NCI-H345 treated with DMSO at 0.1 percent for 48 hours (cell line): ENCODE data around the gene RIOK3.
A peak's percentile ranks its signal among the peaks of the same experiment; 100 is the strongest.
"Not testable (repeated sequence)": the region's sequence is repeated elsewhere in the genome, so short reads cannot be mapped to it uniquely, and the experiment has no call there.

Experiments used
- DNase-seq: peaks from one replicate; lab custom pipeline; 2025; ENCODE audit not compliant: unreplicated experiment; lab: John Stamatoyannopoulos, UW

RIOK3 gene

GRCh38 chr18:23495723-23496440, 42.8 kb downstream of the RIOK3 start:
- DNase-seq: no peak

GRCh38 chr18:23498117-23498516, 45.0 kb downstream of the RIOK3 start:
- no peak for DNase-seq

GRCh38 chr18:23498877-23499276, 45.8 kb downstream of the RIOK3 start:
- DNase-seq: peak; percentile 9

- DNase-seq: no peak
Measured at GRCh38 chr18:23499291-23499781, 46.2 kb downstream of the RIOK3 start.

- no peak for DNase-seq
Measured at GRCh38 chr18:23501626-23502025, 48.5 kb downstream of the RIOK3 start.

- no peak for DNase-seq
Measured at GRCh38 chr18:23502516-23503037, 49.5 kb downstream of the RIOK3 start.

- peak; percentile 83 for DNase-seq
Measured at GRCh38 chr18:23503038-23503962, 50.2 kb downstream of the RIOK3 start, which contains the start of gene RMC1. TSS of gene RMC1 (plus strand) at chr18:23503511. CDS start at chr18:23503619, 108 bp downstream.

GRCh38 chr18:23503963-23504344, 50.9 kb downstream of the RIOK3 start:
- no peak for DNase-seq

GRCh38 chr18:23504720-23505119, 51.6 kb downstream of the RIOK3 start:
- DNase-seq: no peak

GRCh38 chr18:23506393-23506792, 53.3 kb downstream of the RIOK3 start:
- no peak for DNase-seq

- DNase-seq: not testable (repeated sequence)
Measured at GRCh38 chr18:23510923-23511322, 57.8 kb downstream of the RIOK3 start.

GRCh38 chr18:23512216-23512615, 59.1 kb downstream of the RIOK3 start:
- DNase-seq: not testable (repeated sequence)

GRCh38 chr18:23512641-23513040, 59.6 kb downstream of the RIOK3 start:
- DNase-seq: no peak

- peak; percentile 65 for DNase-seq
Measured at GRCh38 chr18:23515911-23516546, 62.9 kb downstream of the RIOK3 start.

- DNase-seq: no peak
Measured at GRCh38 chr18:23519734-23520133, 66.6 kb downstream of the RIOK3 start.

- no peak for DNase-seq
Measured at GRCh38 chr18:23521271-23521670, 68.2 kb downstream of the RIOK3 start.

- no peak for DNase-seq
Measured at GRCh38 chr18:23521907-23522306, 68.8 kb downstream of the RIOK3 start.

GRCh38 chr18:23523429-23524212, 70.5 kb downstream of the RIOK3 start:
- no peak for DNase-seq

GRCh38 chr18:23524213-23524707, 71.2 kb downstream of the RIOK3 start:
- no peak for DNase-seq

GRCh38 chr18:23526501-23527063, 73.5 kb downstream of the RIOK3 start:
- no peak for DNase-seq
